ENCODE data around the gene NAT10.

The NAT10 gene

GRCh38 chr11:34145847-34146381, 40.5 kb downstream of the NAT10 start:
- no peak overlapping the region for H3K27ac ChIP-seq (ENCODE audit: low read depth, low read length)
- no peaks in the 10 kb centered on the region for H3K79me1 ChIP-seq (ENCODE audit: low read length)
- no peak overlapping the region for H4K8ac ChIP-seq (ENCODE audit: low read depth, low read length)
- H2BK12ac ChIP-seq (ENCODE audit: low read length) = no peak overlapping the region
- H4K12ac ChIP-seq (ENCODE audit: low read depth, low read length) = no peak overlapping the region
- no peak for DNase-seq
- H3K4ac ChIP-seq (ENCODE audit: low read depth, low read length) = no peak overlapping the region
- no CpG with 5 or more reads among the region's 8 CpGs for WGBS (ENCODE audit: extremely low coverage, insufficient coverage, insufficient read length)
- H3K36me3 ChIP-seq (ENCODE audit: control insufficient read depth in 1 of 2, insufficient read depth in 2 of 2, low read length in 2 of 2) = peaks cover 54 to 64% of the 10 kb centered on the region in 2 experiments
- no peaks in the 10 kb centered on the region for H3K27me3 ChIP-seq (ENCODE audit: insufficient read depth, low read length)
- no peak overlapping the region for H3K23ac ChIP-seq (ENCODE audit: low read length)
- no peak overlapping the region for H2BK120ac ChIP-seq (ENCODE audit: insufficient read depth, low read length, poor library complexity)
- no peak overlapping the region for H3K14ac ChIP-seq (ENCODE audit: low read length)
- no peak overlapping the region for H3K9ac ChIP-seq (ENCODE audit: low read length)
- no peak overlapping the region for H3K4me3 ChIP-seq (ENCODE audit: low read depth, low read length)
- peaks cover 13 to 15% of the 10 kb centered on the region in 2 experiments for H3K4me1 ChIP-seq (ENCODE audit: control insufficient read depth in 1 of 2, insufficient read depth in 2 of 2, low read length in 2 of 2)
- no peak overlapping the region for H4K91ac ChIP-seq (ENCODE audit: low read depth, low read length)
- H2AK5ac ChIP-seq (ENCODE audit: low read length) = no peak overlapping the region
- H2AFZ ChIP-seq (ENCODE audit: insufficient read depth, low read length, poor library complexity) = no peak overlapping the region
- no peaks in the 10 kb centered on the region for H3K9me3 ChIP-seq (ENCODE audit: insufficient read depth, low read depth, low read length)
- no peaks in the 10 kb centered on the region for H3K79me2 ChIP-seq (ENCODE audit: control insufficient read depth, insufficient read depth, low read length, poor library complexity)
- H2BK5ac ChIP-seq (ENCODE audit: low read depth, low read length, poor library complexity) = no peak overlapping the region
- H3K18ac ChIP-seq (ENCODE audit: low read length) = no peak overlapping the region
- no peak overlapping the region for H3K4me2 ChIP-seq (ENCODE audit: low read length)

- no CpG with 5 or more reads among the region's 12 CpGs for WGBS (ENCODE audit: extremely low coverage, insufficient coverage, insufficient read length)
- no peak overlapping the region for H4K91ac ChIP-seq (ENCODE audit: low read depth, low read length)
These were observed 41.0 kb downstream of the NAT10 start for GRCh38 chr11:34146411-34146810.

GRCh38 chr11:34146866-34147265, 41.4 kb downstream of the NAT10 start:
- Histone ChIP-seq H3K27me3 (ENCODE audit: insufficient read depth, low read length) (no peaks in the 10 kb centered on the region), H3K23ac (ENCODE audit: low read length) (no peak overlapping the region), H4K91ac (ENCODE audit: low read depth, low read length) (no peak overlapping the region), H4K8ac (ENCODE audit: low read depth, low read length) (no peak overlapping the region), H3K4me3 (ENCODE audit: low read depth, low read length) (no peak overlapping the region), H2AFZ (ENCODE audit: insufficient read depth, low read length, poor library complexity) (no peak overlapping the region), H3K4me1 (ENCODE audit: control insufficient read depth in 1 of 2, insufficient read depth in 2 of 2, low read length in 2 of 2) (peaks cover 13 to 15% of the 10 kb centered on the region in 2 experiments), H3K9ac (ENCODE audit: low read length) (no peak overlapping the region), H2BK120ac (ENCODE audit: insufficient read depth, low read length, poor library complexity) (no peak overlapping the region), H3K4ac (ENCODE audit: low read depth, low read length) (no peak overlapping the region), H3K9me3 (ENCODE audit: insufficient read depth, low read depth, low read length) (no peaks in the 10 kb centered on the region), H2BK12ac (ENCODE audit: low read length) (no peak overlapping the region), H3K36me3 (ENCODE audit: control insufficient read depth in 1 of 2, insufficient read depth in 2 of 2, low read length in 2 of 2) (peaks cover 48 to 57% of the 10 kb centered on the region in 2 experiments), H2BK5ac (ENCODE audit: low read depth, low read length, poor library complexity) (no peak overlapping the region), H3K14ac (ENCODE audit: low read length) (no peak overlapping the region), H3K18ac (ENCODE audit: low read length) (no peak overlapping the region), H4K12ac (ENCODE audit: low read depth, low read length) (no peak overlapping the region), H2AK5ac (ENCODE audit: low read length) (no peak overlapping the region), H3K79me2 (ENCODE audit: control insufficient read depth, insufficient read depth, low read length, poor library complexity) (no peaks in the 10 kb centered on the region), H3K27ac (ENCODE audit: low read depth, low read length) (no peak overlapping the region), H3K79me1 (ENCODE audit: low read length) (no peaks in the 10 kb centered on the region), H3K4me2 (ENCODE audit: low read length) (no peak overlapping the region)
- WGBS (ENCODE audit: extremely low coverage, insufficient coverage, insufficient read length) = no CpG with 5 or more reads among the region's 5 CpGs
- no peak for DNase-seq

More at GRCh38 chr11:34146411-34146810, 41.0 kb downstream of the NAT10 start:
- H3K79me2 ChIP-seq (ENCODE audit: control insufficient read depth, insufficient read depth, low read length, poor library complexity) = no peaks in the 10 kb centered on the region
- no peak overlapping the region for H3K4me3 ChIP-seq (ENCODE audit: low read depth, low read length)
- no peak overlapping the region for H3K4me2 ChIP-seq (ENCODE audit: low read length)
- H2BK5ac ChIP-seq (ENCODE audit: low read depth, low read length, poor library complexity) = no peak overlapping the region
- no peaks in the 10 kb centered on the region for H3K9me3 ChIP-seq (ENCODE audit: insufficient read depth, low read depth, low read length)
- no peak overlapping the region for H4K12ac ChIP-seq (ENCODE audit: low read depth, low read length)
- peaks cover 13 to 15% of the 10 kb centered on the region in 2 experiments for H3K4me1 ChIP-seq (ENCODE audit: control insufficient read depth in 1 of 2, insufficient read depth in 2 of 2, low read length in 2 of 2)
- no peak overlapping the region for H3K9ac ChIP-seq (ENCODE audit: low read length)
- no peak overlapping the region for H3K23ac ChIP-seq (ENCODE audit: low read length)
- H2BK12ac ChIP-seq (ENCODE audit: low read length) = no peak overlapping the region
- no peak overlapping the region for H3K18ac ChIP-seq (ENCODE audit: low read length)
- H3K79me1 ChIP-seq (ENCODE audit: low read length) = no peaks in the 10 kb centered on the region
- H2AFZ ChIP-seq (ENCODE audit: insufficient read depth, low read length, poor library complexity) = no peak overlapping the region
- H3K14ac ChIP-seq (ENCODE audit: low read length) = no peak overlapping the region
- H3K27me3 ChIP-seq (ENCODE audit: insufficient read depth, low read length) = no peaks in the 10 kb centered on the region
- no peak overlapping the region for H2BK120ac ChIP-seq (ENCODE audit: insufficient read depth, low read length, poor library complexity)
- no peak overlapping the region for H4K8ac ChIP-seq (ENCODE audit: low read depth, low read length)
- DNase-seq = no peak
- peaks cover 51 to 61% of the 10 kb centered on the region in 2 experiments for H3K36me3 ChIP-seq (ENCODE audit: control insufficient read depth in 1 of 2, insufficient read depth in 2 of 2, low read length in 2 of 2)
- H3K4ac ChIP-seq (ENCODE audit: low read depth, low read length) = no peak overlapping the region
- no peak overlapping the region for H3K27ac ChIP-seq (ENCODE audit: low read depth, low read length)
- no peak overlapping the region for H2AK5ac ChIP-seq (ENCODE audit: low read length)

GRCh38 chr11:34147581-34147980, 42.2 kb downstream of the NAT10 start:
- Histone ChIP-seq H3K23ac (ENCODE audit: low read length) (no peak overlapping the region), H3K4ac (ENCODE audit: low read depth, low read length) (no peak overlapping the region), H3K36me3 (ENCODE audit: control insufficient read depth in 1 of 2, insufficient read depth in 2 of 2, low read length in 2 of 2) (peaks cover 52 to 57% of the 10 kb centered on the region in 2 experiments), H3K4me3 (ENCODE audit: low read depth, low read length) (no peak overlapping the region), H3K9ac (ENCODE audit: low read length) (no peak overlapping the region), H3K27me3 (ENCODE audit: insufficient read depth, low read length) (no peaks in the 10 kb centered on the region), H2AK5ac (ENCODE audit: low read length) (no peak overlapping the region), H3K79me2 (ENCODE audit: control insufficient read depth, insufficient read depth, low read length, poor library complexity) (no peaks in the 10 kb centered on the region), H4K12ac (ENCODE audit: low read depth, low read length) (no peak overlapping the region), H3K14ac (ENCODE audit: low read length) (no peak overlapping the region), H4K91ac (ENCODE audit: low read depth, low read length) (no peak overlapping the region), H3K4me1 (ENCODE audit: control insufficient read depth in 1 of 2, insufficient read depth in 2 of 2, low read length in 2 of 2) (peaks cover 13 to 15% of the 10 kb centered on the region in 2 experiments), H2BK5ac (ENCODE audit: low read depth, low read length, poor library complexity) (no peak overlapping the region), H3K27ac (ENCODE audit: low read depth, low read length) (no peak overlapping the region), H3K4me2 (ENCODE audit: low read length) (no peak overlapping the region), H2AFZ (ENCODE audit: insufficient read depth, low read length, poor library complexity) (no peak overlapping the region), H2BK120ac (ENCODE audit: insufficient read depth, low read length, poor library complexity) (no peak overlapping the region), H3K79me1 (ENCODE audit: low read length) (no peaks in the 10 kb centered on the region), H2BK12ac (ENCODE audit: low read length) (peak overlapping the region; percentile 35), H4K8ac (ENCODE audit: low read depth, low read length) (no peak overlapping the region), H3K9me3 (ENCODE audit: insufficient read depth, low read depth, low read length) (no peaks in the 10 kb centered on the region), H3K18ac (ENCODE audit: low read length) (no peak overlapping the region)
- no peak for DNase-seq
- WGBS (ENCODE audit: extremely low coverage, insufficient coverage, insufficient read length) = no CpG with 5 or more reads among the region's 8 CpGs

Measured in trophoblast cell (in vitro differentiated cells and primary cell).